ENCODE data around the gene ZC3H11A. TPM values are rescaled to one million over a fixed set of nuclear protein-coding genes. Genes with fewer than 3 reads are reported as not detected.

Gene ZC3H11A
- total RNA-seq, 4 donors from 2014 or later: 55.5 to 97.8 (median 72.8) TPM

DNA sequence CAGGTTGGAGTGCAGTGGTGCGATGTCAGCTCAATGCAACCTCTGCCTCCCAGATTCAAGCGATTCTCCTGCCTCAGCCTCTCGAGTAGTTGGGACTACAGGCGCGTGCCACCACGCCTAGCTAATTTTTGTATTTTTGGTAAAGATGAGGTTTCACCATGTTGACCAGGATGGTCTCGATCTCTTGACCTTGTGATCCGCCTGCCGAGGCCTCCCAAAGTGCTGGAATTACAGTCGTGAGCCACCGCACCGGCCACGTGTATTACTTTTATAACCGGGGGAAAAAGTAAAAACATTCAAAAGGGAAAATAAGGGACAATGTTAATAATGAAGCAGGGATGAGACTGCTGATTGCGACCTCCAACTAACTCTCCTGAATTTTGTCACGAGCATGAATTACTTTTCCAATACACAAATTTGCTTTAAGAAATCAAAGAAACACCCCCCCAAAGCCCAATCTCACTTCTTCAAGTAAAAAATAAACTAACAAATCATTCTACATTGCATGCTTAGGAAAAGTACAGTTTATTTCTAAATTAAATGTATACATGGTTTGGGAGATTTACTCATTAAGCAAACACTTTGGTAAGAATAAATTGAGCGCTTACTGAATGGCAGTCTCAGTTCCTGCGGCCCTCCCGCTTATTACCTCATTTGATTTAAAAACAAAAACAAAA lies 521 bp upstream of the ZC3H11A start:
- 68 to 71% methylated on average over 18 to 19 of the region's 19 CpGs for WGBS, 2 donors
- H3K4me3 ChIP-seq: peak overlapping the region in 3 of 4 donors; percentile 85 to 91 (median 89)
- DNase-seq: no peak
- peak overlapping the region; percentile 96 to 99 (median 98) for H3K27ac ChIP-seq
- intact Hi-C loops (cut with DNase I): loop anchor here (10.0 kb wide), 1 partner anchor 170 kb away; the partner anchor contains the start of gene ATP2B4
- no peak for TF ChIP-seq POLR2A (IDR thresholded peaks at IDR 0.05)
- TF ChIP-seq, protein P1, sequence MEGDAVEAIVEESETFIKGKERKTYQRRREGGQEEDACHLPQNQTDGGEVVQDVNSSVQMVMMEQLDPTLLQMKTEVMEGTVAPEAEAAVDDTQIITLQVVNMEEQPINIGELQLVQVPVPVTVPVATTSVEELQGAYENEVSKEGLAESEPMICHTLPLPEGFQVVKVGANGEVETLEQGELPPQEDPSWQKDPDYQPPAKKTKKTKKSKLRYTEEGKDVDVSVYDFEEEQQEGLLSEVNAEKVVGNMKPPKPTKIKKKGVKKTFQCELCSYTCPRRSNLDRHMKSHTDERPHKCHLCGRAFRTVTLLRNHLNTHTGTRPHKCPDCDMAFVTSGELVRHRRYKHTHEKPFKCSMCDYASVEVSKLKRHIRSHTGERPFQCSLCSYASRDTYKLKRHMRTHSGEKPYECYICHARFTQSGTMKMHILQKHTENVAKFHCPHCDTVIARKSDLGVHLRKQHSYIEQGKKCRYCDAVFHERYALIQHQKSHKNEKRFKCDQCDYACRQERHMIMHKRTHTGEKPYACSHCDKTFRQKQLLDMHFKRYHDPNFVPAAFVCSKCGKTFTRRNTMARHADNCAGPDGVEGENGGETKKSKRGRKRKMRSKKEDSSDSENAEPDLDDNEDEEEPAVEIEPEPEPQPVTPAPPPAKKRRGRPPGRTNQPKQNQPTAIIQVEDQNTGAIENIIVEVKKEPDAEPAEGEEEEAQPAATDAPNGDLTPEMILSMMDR (IDR thresholded peaks at IDR 0.05): no peak
- no peaks in the 10 kb centered on the region for H3K27me3 ChIP-seq
- H3K4me1 ChIP-seq: peaks cover 23 to 43% (median 29%) of the 10 kb centered on the region in 3 donors
- H3K36me3 ChIP-seq: peaks cover 0 to 28% (median 0%) of the 10 kb centered on the region in 3 donors
- H3K9me3 ChIP-seq: no peaks in the 10 kb centered on the region

DNA sequence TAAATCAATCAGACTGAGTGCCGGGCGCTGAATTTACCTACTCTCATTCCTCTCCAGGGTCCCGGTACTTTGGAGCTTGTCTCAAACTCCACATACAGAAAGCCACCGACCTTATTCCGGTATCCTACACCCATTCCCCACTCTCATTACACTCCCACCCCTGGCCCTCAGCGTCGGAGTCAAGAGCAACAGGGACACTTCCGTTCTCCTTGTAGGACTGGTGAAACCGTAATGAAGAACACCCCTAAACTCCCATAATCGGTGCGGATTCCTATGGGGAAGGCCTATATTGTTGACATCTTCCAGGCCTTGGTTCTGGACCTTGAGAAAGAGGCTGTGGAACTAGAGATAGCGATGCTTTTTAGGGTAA lies 798 bp downstream of the ZC3H11A start:
- no peak for TF ChIP-seq POLR2A (IDR thresholded peaks at IDR 0.05)
- TF ChIP-seq, protein P1 (IDR thresholded peaks at IDR 0.05): no peak
- 0 to 6% methylated on average over 11 of the region's 12 CpGs for WGBS, 2 donors
- Histone ChIP-seq H3K4me1 (peaks cover 31 to 56% (median 33%) of the 10 kb centered on the region in 3 donors), H3K9me3 (no peaks in the 10 kb centered on the region), H3K36me3 (peaks cover 0 to 30% (median 0%) of the 10 kb centered on the region in 3 donors), H3K27me3 (no peaks in the 10 kb centered on the region), H3K4me3 (peak overlapping the region; percentile 73 to 91 (median 87)), H3K27ac (peak overlapping the region; percentile 96 to 99 (median 98))
- no peak for DNase-seq
- intact Hi-C loops (cut with DNase I): loop anchor here (10.0 kb wide), 1 partner anchor 171 kb away; the partner anchor contains the start of gene ATP2B4

DNA sequence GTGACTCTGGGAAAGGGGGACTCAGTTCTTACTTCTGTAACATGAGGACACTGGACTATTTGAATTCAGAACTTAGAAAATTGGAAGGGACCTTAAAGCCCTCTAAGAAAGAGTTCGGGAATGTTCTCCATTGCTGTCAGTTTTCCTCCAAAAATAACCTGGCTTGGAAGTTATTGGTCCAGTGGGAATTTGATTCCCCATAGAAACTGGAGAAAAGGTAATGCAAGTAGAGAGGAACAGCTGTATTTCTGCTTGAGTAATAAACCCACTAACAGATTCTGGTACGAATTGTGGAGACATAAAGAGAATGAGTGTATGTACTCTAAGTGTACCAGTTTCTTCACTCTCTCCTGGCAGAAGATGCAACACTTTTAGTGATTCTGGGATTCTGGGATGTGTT lies 1.8 kb downstream of the ZC3H11A start:
- TF ChIP-seq POLR2A (IDR thresholded peaks at IDR 0.05): no peak
- TF ChIP-seq, protein P1 (IDR thresholded peaks at IDR 0.05): no peak
- WGBS, 2 donors: 51 to 71% methylated on average over 2 of the region's 2 CpGs
- no peaks in the 10 kb centered on the region for H3K9me3 ChIP-seq
- no peaks in the 10 kb centered on the region for H3K27me3 ChIP-seq
- peaks cover 33 to 66% (median 38%) of the 10 kb centered on the region in 3 donors for H3K4me1 ChIP-seq
- peaks cover 0 to 34% (median 0%) of the 10 kb centered on the region in 3 donors for H3K36me3 ChIP-seq
- intact Hi-C loops (cut with DNase I): loop anchor here (10.0 kb wide), 1 partner anchor 172 kb away; the partner anchor contains the start of gene ATP2B4
- H3K4me3 ChIP-seq: peak overlapping the region in 3 of 4 donors; percentile 85 to 91 (median 89)
- DNase-seq: no peak
- H3K27ac ChIP-seq: peak overlapping the region in 2 of 4 donors; percentile 98 to 99

GRCh38 chr1:203797948-203798655 lies 2.7 kb downstream of the ZC3H11A start:
- intact Hi-C loops (cut with DNase I): loop anchor here (10.0 kb wide), 1 partner anchor 173 kb away; the partner anchor contains the start of gene ATP2B4
- TF ChIP-seq POLR2A (IDR thresholded peaks at IDR 0.05): no peak
- TF ChIP-seq, protein P1 (IDR thresholded peaks at IDR 0.05): peak in 3 of 6 experiments; percentile 7 to 40 (median 19)
- H3K27me3 ChIP-seq: no peaks in the 10 kb centered on the region
- H3K9me3 ChIP-seq: no peaks in the 10 kb centered on the region
- DNase-seq: no peak
- WGBS, 2 donors: 37 to 47% methylated on average over 3 to 6 of the region's 6 CpGs
- peaks cover 0 to 38% (median 2%) of the 10 kb centered on the region in 3 donors for H3K36me3 ChIP-seq
- H3K27ac ChIP-seq: peak overlapping the region in 1 of 4 donors; percentile 5
- peak overlapping the region in 1 of 4 donors; percentile 1 for H3K4me3 ChIP-seq
- peaks cover 33 to 70% (median 38%) of the 10 kb centered on the region in 3 donors for H3K4me1 ChIP-seq
